Measurements from ENCODE around the gene LZTS3. TPM values are rescaled to one million over a fixed set of nuclear protein-coding genes. Genes with fewer than 3 reads are reported as not detected.
"Not testable (repeated sequence)": the region's sequence is repeated elsewhere in the genome, so short reads cannot be mapped to it uniquely, and the experiment has no call there.

The LZTS3 gene
- total RNA-seq, 1 experiment from 2014 or later: 32.6 TPM

DNA sequence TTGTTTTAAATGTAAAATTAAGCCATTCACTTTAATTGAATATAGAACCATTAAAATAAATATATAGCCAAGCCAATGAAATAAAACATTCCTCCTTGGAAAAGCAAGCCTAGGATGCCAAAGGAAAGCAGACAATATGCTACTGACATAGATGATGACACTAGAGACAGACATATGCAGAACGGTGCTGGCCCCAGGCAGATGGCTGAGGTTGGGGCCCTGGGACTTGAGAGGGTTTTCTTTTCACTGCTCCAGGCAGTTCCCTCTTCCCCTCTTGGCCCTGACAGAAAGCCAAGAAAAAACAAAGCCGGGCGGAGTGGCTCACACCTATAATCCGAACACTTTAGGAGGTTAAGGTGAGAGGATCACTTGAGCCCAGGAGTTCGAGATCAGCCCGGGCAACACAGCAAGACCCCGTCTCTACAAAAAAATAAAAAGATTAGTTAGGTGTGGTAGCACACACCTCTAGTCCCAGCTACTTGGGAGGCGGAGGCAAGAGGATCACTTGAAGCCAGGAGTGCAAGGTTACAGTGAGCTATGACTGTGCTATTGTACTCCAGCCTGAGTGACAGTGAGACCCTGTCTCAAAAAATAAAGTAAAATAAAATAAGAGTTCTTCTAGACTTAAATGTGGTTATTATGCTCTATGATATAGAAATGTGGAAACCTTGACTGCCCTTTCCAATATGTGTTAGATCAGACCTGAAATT, 44.9 kb downstream of the LZTS3 start (continued):
- TF ChIP-seq AR (CRISPR knock-in tag; IDR thresholded peaks at IDR 0.05) (no peak), ZNF219 (CRISPR knock-in tag; IDR thresholded peaks at IDR 0.05; ENCODE audit: borderline replicate concordance) (no peak)

DNA sequence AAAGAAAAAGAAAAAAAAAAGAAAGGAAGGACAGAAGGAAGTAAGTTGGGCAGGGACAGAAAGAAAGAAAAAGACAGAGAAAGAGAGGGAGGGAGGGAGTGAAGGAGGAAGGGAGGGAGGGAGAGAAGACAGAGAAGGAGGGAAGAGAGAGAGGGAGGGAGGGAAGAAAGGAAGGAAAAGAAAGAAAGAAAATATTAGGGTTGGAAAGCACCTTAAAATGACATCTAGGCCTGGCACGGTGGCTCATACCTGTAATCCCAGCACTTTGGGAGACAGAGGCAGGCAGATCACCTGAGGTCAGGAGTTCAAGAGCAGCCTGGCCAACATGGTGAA, 46.9 kb downstream of the LZTS3 start:
- DNase-seq (ENCODE audit: low spot score) (no peak), ATAC-seq (no peak)
- TF ChIP-seq SOX15 (CRISPR knock-in tag; IDR thresholded peaks at IDR 0.05) (no peak), FOXK1 (CRISPR knock-in tag; IDR thresholded peaks at IDR 0.05) (no peak), JUN (CRISPR knock-in tag; IDR thresholded peaks at IDR 0.05) (no peak), MAX (CRISPR knock-in tag; IDR thresholded peaks at IDR 0.05) (no peak), E2F1 (CRISPR knock-in tag; IDR thresholded peaks at IDR 0.05) (no peak), SMAD4 (CRISPR knock-in tag; IDR thresholded peaks at IDR 0.05) (no peak), ZNF219 (CRISPR knock-in tag; IDR thresholded peaks at IDR 0.05; ENCODE audit: borderline replicate concordance) (no peak), FOXJ3 (CRISPR knock-in tag; IDR thresholded peaks at IDR 0.05; ENCODE audit: borderline replicate concordance) (no peak), IRF1 (CRISPR knock-in tag; IDR thresholded peaks at IDR 0.05) (no peak), ZNF671 (CRISPR knock-in tag; IDR thresholded peaks at IDR 0.05) (no peak), RORB (CRISPR knock-in tag; IDR thresholded peaks at IDR 0.05) (no peak), CREB1 (CRISPR knock-in tag; IDR thresholded peaks at IDR 0.05) (no peak)
- TF ChIP-seq, protein P1, sequence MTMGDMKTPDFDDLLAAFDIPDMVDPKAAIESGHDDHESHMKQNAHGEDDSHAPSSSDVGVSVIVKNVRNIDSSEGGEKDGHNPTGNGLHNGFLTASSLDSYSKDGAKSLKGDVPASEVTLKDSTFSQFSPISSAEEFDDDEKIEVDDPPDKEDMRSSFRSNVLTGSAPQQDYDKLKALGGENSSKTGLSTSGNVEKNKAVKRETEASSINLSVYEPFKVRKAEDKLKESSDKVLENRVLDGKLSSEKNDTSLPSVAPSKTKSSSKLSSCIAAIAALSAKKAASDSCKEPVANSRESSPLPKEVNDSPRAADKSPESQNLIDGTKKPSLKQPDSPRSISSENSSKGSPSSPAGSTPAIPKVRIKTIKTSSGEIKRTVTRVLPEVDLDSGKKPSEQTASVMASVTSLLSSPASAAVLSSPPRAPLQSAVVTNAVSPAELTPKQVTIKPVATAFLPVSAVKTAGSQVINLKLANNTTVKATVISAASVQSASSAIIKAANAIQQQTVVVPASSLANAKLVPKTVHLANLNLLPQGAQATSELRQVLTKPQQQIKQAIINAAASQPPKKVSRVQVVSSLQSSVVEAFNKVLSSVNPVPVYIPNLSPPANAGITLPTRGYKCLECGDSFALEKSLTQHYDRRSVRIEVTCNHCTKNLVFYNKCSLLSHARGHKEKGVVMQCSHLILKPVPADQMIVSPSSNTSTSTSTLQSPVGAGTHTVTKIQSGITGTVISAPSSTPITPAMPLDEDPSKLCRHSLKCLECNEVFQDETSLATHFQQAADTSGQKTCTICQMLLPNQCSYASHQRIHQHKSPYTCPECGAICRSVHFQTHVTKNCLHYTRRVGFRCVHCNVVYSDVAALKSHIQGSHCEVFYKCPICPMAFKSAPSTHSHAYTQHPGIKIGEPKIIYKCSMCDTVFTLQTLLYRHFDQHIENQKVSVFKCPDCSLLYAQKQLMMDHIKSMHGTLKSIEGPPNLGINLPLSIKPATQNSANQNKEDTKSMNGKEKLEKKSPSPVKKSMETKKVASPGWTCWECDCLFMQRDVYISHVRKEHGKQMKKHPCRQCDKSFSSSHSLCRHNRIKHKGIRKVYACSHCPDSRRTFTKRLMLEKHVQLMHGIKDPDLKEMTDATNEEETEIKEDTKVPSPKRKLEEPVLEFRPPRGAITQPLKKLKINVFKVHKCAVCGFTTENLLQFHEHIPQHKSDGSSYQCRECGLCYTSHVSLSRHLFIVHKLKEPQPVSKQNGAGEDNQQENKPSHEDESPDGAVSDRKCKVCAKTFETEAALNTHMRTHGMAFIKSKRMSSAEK (CRISPR knock-in tag; IDR thresholded peaks at IDR 0.05; ENCODE audit: borderline replicate concordance): no peak
- TF ChIP-seq, protein P2, sequence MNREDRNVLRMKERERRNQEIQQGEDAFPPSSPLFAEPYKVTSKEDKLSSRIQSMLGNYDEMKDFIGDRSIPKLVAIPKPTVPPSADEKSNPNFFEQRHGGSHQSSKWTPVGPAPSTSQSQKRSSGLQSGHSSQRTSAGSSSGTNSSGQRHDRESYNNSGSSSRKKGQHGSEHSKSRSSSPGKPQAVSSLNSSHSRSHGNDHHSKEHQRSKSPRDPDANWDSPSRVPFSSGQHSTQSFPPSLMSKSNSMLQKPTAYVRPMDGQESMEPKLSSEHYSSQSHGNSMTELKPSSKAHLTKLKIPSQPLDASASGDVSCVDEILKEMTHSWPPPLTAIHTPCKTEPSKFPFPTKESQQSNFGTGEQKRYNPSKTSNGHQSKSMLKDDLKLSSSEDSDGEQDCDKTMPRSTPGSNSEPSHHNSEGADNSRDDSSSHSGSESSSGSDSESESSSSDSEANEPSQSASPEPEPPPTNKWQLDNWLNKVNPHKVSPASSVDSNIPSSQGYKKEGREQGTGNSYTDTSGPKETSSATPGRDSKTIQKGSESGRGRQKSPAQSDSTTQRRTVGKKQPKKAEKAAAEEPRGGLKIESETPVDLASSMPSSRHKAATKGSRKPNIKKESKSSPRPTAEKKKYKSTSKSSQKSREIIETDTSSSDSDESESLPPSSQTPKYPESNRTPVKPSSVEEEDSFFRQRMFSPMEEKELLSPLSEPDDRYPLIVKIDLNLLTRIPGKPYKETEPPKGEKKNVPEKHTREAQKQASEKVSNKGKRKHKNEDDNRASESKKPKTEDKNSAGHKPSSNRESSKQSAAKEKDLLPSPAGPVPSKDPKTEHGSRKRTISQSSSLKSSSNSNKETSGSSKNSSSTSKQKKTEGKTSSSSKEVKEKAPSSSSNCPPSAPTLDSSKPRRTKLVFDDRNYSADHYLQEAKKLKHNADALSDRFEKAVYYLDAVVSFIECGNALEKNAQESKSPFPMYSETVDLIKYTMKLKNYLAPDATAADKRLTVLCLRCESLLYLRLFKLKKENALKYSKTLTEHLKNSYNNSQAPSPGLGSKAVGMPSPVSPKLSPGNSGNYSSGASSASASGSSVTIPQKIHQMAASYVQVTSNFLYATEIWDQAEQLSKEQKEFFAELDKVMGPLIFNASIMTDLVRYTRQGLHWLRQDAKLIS (CRISPR knock-in tag; IDR thresholded peaks at IDR 0.05; ENCODE audit: borderline replicate concordance): no peak
- POLR2A ChIA-PET: no interaction called here
- Mint-ChIP-seq H3K4me3 (no peak overlapping the region), H3K27ac (no peak overlapping the region), H3K9me3 (peaks cover 23% of the 10 kb centered on the region), H3K4me1 (no peaks in the 10 kb centered on the region), H3K36me3 (peaks cover 40% of the 10 kb centered on the region), H3K27me3 (ENCODE audit: low read depth) (peaks cover 3% of the 10 kb centered on the region; the same call in 1 of the 2 replicates)
- CTCF ChIA-PET: no interaction called here

DNA sequence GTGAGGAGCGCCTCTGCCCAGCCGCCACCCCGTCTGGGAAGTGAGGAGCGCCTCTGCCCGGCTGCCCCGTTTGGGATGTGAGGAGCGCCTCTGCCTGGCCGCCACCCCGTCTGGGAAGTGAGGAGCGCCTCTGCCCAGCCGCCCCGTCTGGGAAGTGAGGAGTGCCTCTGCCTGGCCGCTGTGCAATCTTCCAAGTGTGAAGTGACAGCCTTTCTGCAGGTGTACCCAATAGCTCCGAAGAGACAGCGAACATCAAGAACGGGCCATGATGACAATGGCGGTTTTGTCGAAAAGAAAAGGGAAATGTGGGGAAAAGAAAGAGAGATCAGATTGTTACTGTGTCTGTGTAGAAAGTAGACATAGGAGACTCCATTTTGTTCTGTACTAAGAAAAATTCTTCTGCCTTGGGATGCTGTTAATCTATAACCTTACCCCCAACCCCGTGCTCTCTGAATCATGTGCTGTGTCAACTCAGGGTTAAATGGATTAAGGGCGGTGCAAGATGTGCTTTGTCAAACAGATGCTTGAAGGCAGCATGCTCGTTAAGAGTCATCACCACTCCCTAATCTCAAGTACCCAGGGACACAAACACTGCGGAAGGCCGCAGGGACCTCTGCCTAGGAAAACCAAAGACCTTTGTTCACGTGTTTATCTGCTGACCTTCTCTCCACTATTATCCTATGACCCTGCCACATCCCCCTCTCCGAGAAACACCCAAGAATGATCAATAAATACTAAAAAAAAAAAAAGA, 47.4 kb downstream of the LZTS3 start:
- H3K27ac Mint-ChIP-seq; H3K4me1 Mint-ChIP-seq; DNase-seq (ENCODE audit: low spot score); ATAC-seq; H3K4me3 Mint-ChIP-seq; POLR2A ChIA-PET; CTCF ChIA-PET; H3K27me3 Mint-ChIP-seq (ENCODE audit: low read depth): not testable (repeated sequence)
- peaks cover 23% of the 10 kb centered on the region for H3K9me3 Mint-ChIP-seq
- H3K36me3 Mint-ChIP-seq: peaks cover 46% of the 10 kb centered on the region

Data from WTC11 (cell line).